ENCODE measurements around the gene BCKDHB. TPM values are rescaled to one million over a fixed set of nuclear protein-coding genes. Genes with fewer than 3 reads are reported as not detected.

Gene BCKDHB
- total RNA-seq, 2 donors from 2014 or later = 19.0 to 33.0 TPM

DNA sequence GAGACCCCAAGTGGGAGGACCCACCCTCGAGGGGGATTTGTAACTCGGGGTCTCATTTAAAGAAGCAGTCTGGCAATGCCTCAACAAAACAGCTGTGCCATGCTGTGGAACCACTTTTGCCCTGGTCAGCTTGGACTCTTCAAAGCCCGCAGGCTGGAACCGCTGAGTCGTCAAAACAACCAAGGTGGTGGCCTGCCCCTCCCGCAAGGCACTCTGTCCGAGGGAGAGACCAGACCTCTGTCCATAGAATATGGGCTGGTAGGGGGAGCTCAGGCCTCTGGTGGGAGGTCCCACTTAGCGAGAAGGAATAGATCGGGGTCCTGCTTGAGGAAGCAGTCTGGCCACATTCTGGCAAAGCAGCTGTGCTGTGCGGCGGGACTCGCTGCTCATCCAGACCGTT, 208.1 kb downstream of the BCKDHB start:
- no peak for DNase-seq (ENCODE audit: low spot score)
- TF ChIP-seq POLR2A (IDR thresholded peaks at IDR 0.05) = no peak
- TF ChIP-seq POLR2AphosphoS5 (IDR thresholded peaks at IDR 0.05) = no peak
- TF ChIP-seq, protein P1, sequence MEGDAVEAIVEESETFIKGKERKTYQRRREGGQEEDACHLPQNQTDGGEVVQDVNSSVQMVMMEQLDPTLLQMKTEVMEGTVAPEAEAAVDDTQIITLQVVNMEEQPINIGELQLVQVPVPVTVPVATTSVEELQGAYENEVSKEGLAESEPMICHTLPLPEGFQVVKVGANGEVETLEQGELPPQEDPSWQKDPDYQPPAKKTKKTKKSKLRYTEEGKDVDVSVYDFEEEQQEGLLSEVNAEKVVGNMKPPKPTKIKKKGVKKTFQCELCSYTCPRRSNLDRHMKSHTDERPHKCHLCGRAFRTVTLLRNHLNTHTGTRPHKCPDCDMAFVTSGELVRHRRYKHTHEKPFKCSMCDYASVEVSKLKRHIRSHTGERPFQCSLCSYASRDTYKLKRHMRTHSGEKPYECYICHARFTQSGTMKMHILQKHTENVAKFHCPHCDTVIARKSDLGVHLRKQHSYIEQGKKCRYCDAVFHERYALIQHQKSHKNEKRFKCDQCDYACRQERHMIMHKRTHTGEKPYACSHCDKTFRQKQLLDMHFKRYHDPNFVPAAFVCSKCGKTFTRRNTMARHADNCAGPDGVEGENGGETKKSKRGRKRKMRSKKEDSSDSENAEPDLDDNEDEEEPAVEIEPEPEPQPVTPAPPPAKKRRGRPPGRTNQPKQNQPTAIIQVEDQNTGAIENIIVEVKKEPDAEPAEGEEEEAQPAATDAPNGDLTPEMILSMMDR (IDR thresholded peaks at IDR 0.05) = no peak
- WGBS = 99% methylated on average over 13 of the region's 13 CpGs
- Histone ChIP-seq H3K27me3 (replicated peaks; ENCODE audit: insufficient read depth) (no peaks in the 10 kb centered on the region), H3K36me3 (no peaks in the 10 kb centered on the region), H3K9me3 (no peaks in the 10 kb centered on the region), H3K4me3 (no peak overlapping the region), H3K27ac (no peak overlapping the region), H3K4me1 (replicated peaks) (no peaks in the 10 kb centered on the region)
- intact Hi-C loops (cut with DNase I) = no loop called here

DNA sequence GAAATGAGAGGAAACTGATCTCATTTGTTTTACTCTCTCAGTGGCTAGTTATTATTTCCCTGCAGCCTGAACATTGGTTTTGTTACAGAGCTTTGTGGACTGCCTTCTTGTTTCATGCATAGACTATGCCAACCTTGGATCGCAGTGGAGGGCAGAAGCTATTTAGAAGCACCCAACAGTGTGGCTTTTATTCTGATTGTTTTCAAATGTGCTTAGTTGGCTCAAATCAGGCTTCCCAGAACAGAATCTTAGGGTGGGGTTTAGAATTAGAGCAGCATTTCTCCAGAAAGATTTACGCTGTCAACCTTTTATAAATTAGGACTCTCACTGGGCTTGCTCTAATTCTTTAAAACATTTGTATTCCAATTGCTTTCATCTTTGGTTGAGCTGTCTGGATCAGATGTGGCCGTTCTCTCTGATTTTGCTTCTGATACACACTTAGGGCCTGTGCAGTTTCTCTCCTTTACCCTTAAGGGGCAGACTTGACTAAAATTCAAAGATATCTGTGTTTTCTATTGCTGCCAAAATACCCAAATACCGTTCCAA, 210.3 kb downstream of the BCKDHB start:
- TF ChIP-seq, protein P1 (IDR thresholded peaks at IDR 0.05) = no peak
- TF ChIP-seq POLR2A (IDR thresholded peaks at IDR 0.05) (no peak), POLR2AphosphoS5 (IDR thresholded peaks at IDR 0.05) (no peak)
- no peak overlapping the region for H3K27ac ChIP-seq
- 79% methylated on average over 4 of the region's 4 CpGs for WGBS
- no peaks in the 10 kb centered on the region for H3K9me3 ChIP-seq
- no peaks in the 10 kb centered on the region for H3K27me3 ChIP-seq (replicated peaks; ENCODE audit: insufficient read depth)
- DNase-seq (ENCODE audit: low spot score) = no peak
- H3K4me3 ChIP-seq = no peak overlapping the region
- intact Hi-C loops (cut with DNase I) = no loop called here
- H3K4me1 ChIP-seq (replicated peaks) = no peaks in the 10 kb centered on the region
- no peaks in the 10 kb centered on the region for H3K36me3 ChIP-seq

DNA sequence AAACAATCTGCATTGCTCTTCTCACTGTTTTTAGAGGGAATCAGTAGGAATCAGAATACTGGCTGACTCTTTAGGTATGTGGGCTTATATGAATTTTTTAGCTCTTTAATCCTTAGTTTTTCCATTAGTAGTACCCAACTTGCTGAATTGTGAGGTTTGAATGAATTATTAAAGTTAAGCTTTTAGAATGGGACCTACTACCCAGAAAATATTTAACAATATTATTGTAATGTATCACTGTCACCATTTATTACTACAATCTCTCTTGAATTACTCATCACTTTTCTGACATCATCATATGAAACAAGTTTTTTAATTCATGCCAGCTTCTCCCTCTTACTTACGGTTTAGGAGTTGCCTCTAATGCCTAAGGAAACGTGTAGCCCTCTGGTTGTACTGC, 212.7 kb downstream of the BCKDHB start:
- no peak overlapping the region for H3K4me3 ChIP-seq
- TF ChIP-seq, protein P1 (IDR thresholded peaks at IDR 0.05) = no peak
- TF ChIP-seq POLR2A (IDR thresholded peaks at IDR 0.05) (no peak), POLR2AphosphoS5 (IDR thresholded peaks at IDR 0.05) (no peak)
- H3K27ac ChIP-seq = no peak overlapping the region
- no peaks in the 10 kb centered on the region for H3K4me1 ChIP-seq (replicated peaks)
- intact Hi-C loops (cut with DNase I) = no loop called here
- H3K27me3 ChIP-seq (replicated peaks; ENCODE audit: insufficient read depth) = no peaks in the 10 kb centered on the region
- no peaks in the 10 kb centered on the region for H3K9me3 ChIP-seq
- no peaks in the 10 kb centered on the region for H3K36me3 ChIP-seq
- WGBS = 76% methylated on average over 2 of the region's 2 CpGs
- DNase-seq (ENCODE audit: low spot score) = no peak

DNA sequence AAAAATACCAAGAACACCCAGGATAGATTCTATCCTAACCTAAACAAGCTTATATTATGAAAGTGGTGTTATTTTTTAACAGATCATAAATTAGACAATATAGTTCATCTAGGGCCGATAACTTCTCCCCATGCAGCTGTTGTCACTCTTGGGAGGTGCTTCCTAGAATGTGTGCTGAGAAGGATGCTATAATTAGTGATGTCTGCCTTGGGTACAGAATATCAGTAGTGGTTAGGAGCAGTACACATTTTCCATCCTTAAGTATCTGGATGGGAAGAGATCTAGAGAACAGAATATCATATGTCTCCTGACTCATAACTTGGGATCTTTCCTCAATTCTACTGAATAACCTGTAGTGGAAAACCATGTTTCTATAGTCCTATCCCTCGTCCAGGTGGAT, 214.5 kb downstream of the BCKDHB start:
- WGBS = 91% methylated on average over 2 of the region's 2 CpGs
- Histone ChIP-seq H3K9me3 (no peaks in the 10 kb centered on the region), H3K36me3 (no peaks in the 10 kb centered on the region), H3K4me3 (no peak overlapping the region), H3K4me1 (replicated peaks) (no peaks in the 10 kb centered on the region), H3K27ac (no peak overlapping the region), H3K27me3 (replicated peaks; ENCODE audit: insufficient read depth) (no peaks in the 10 kb centered on the region)
- DNase-seq (ENCODE audit: low spot score) = no peak
- TF ChIP-seq, protein P1 (IDR thresholded peaks at IDR 0.05) = no peak
- TF ChIP-seq POLR2AphosphoS5 (IDR thresholded peaks at IDR 0.05) (no peak), POLR2A (IDR thresholded peaks at IDR 0.05) (no peak)
- intact Hi-C loops (cut with DNase I) = loop anchor here (10.0 kb wide), 1 partner anchor 186 kb away; no protein-coding TSS in a partner anchor

DNA sequence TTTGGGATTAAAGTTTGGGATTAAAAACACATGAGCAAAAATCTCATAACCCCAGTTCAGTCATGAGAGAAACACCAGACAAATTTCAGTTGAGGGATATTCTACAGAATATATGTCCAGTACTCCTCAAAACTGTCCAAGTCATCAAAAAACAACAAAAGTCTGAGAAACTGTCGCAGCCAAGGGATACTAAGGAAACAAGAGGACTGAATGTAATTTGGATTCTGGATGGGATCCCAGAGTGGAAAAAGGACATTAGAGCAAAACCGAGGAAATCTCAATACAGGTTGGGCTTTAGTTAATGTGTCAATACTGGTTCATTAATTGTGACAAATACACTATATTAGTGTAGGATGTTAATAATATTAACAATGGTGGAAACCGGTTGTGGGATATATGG, 219.3 kb downstream of the BCKDHB start:
- Histone ChIP-seq H3K27me3 (replicated peaks; ENCODE audit: insufficient read depth) (no peaks in the 10 kb centered on the region), H3K4me3 (no peak overlapping the region), H3K27ac (no peak overlapping the region), H3K9me3 (no peaks in the 10 kb centered on the region), H3K36me3 (no peaks in the 10 kb centered on the region), H3K4me1 (replicated peaks) (no peaks in the 10 kb centered on the region)
- WGBS = 68% methylated on average over 3 of the region's 3 CpGs
- no peak for DNase-seq (ENCODE audit: low spot score)
- no peak for TF ChIP-seq POLR2AphosphoS5 (IDR thresholded peaks at IDR 0.05)
- TF ChIP-seq, protein P1 (IDR thresholded peaks at IDR 0.05) = no peak
- no peak for TF ChIP-seq POLR2A (IDR thresholded peaks at IDR 0.05)
- intact Hi-C loops (cut with DNase I) = loop anchor here (10.0 kb wide), 1 partner anchor 191 kb away; no protein-coding TSS in a partner anchor

All from prostate gland (tissue), 2 donors.